ACC112 (cell line): ENCODE results near the gene FBXW2.

Experiments used
- H2AFZ ChIP-seq: fragments of 200-600 bp; sonication (generic); one replicate; pipeline ENCODE4 v1.6.0; 2017; ENCODE audit warnings: antibody characterized with exemption, low read length; ENCODE audit not compliant: unreplicated experiment
- H3K27ac ChIP-seq: fragments of 200-600 bp; sonication (generic); 2 replicates; pipeline ENCODE4 v1.5.1; 2014; ENCODE audit warnings: low read depth, mild to moderate bottlenecking, antibody characterized with exemption, low read length, moderate library complexity
- H3K27me3 ChIP-seq: fragments of 200-600 bp; sonication (generic); 2 replicates; pipeline ENCODE4 v1.6.1; 2014; ENCODE audit warnings: mild to moderate bottlenecking, antibody characterized with exemption, low read length, moderate library complexity, mixed read lengths; ENCODE audit not compliant: insufficient read depth
- H3K36me3 ChIP-seq: fragments of 200-600 bp; sonication (generic); 2 replicates; pipeline ENCODE4 v1.6.1; 2016; ENCODE audit warnings: mild to moderate bottlenecking, antibody characterized with exemption, low read length, moderate library complexity, mixed read lengths; ENCODE audit not compliant: insufficient read depth
- H3K4me1 ChIP-seq: fragments of 200-600 bp; sonication (generic); one replicate; pipeline ENCODE4 v1.6.1; 2016; ENCODE audit warnings: low read length, mixed read lengths; ENCODE audit not compliant: insufficient read depth, unreplicated experiment, control insufficient read depth
- H3K4me3 ChIP-seq: fragments of 200-600 bp; sonication (generic); 2 replicates; pipeline ENCODE4 v1.5.1; 2014; ENCODE audit warnings: mild to moderate bottlenecking, low read depth, low read length
- H3K79me2 ChIP-seq: fragments of 200-600 bp; sonication (generic); one replicate; pipeline ENCODE4 v1.6.0; 2016; ENCODE audit warnings: low read length; ENCODE audit not compliant: control insufficient read depth, unreplicated experiment, insufficient read depth

The FBXW2 gene

GRCh38 chr9:120792898-120793765, at the start of gene FBXW2:
Gene FBXW2 (minus strand): TSS chr9:120793416. CDS start chr9:120788258, 5,158 bp downstream.
- Histone ChIP-seq H3K4me1 (peaks cover 15% of the 10 kb centered on the region), H3K4me3 (peak within 1 kb of the TSS; percentile 99), H3K79me2 (peaks cover 59% of the 10 kb centered on the region), H3K27ac (peak within 1 kb of the TSS; percentile 68), H3K27me3 (no peaks in the 10 kb centered on the region), H2AFZ (peak within 1 kb of the TSS; percentile 99), H3K36me3 (0 out of 2 replicates have a peak, but pooled peaks cover 4% of the 10 kb centered on the region)

GRCh38 chr9:120841930-120842684, 48.9 kb upstream of the FBXW2 start:
- Histone ChIP-seq H3K27ac (peak overlapping the region; percentile 62), H3K27me3 (no peaks in the 10 kb centered on the region), H3K36me3 (no peaks in the 10 kb centered on the region; the same call in 1 of the 2 replicates), H3K4me1 (peaks cover 21% of the 10 kb centered on the region), H2AFZ (peak overlapping the region; percentile 91), H3K79me2 (peaks cover 65% of the 10 kb centered on the region), H3K4me3 (peak overlapping the region; percentile 91)

- H3K36me3 ChIP-seq: peaks cover 6% of the 10 kb centered on the region; the same call in 1 of the 2 replicates
- no peaks in the 10 kb centered on the region for H3K27me3 ChIP-seq
- 0 out of 2 replicates have a peak overlapping the region, but pooled peaks have one; percentile 6 for H3K27ac ChIP-seq
- peaks cover 79% of the 10 kb centered on the region for H3K79me2 ChIP-seq
- no peak overlapping the region for H2AFZ ChIP-seq
- no peak overlapping the region for H3K4me3 ChIP-seq
- H3K4me1 ChIP-seq: peaks cover 21% of the 10 kb centered on the region
Observed at GRCh38 chr9:120839146-120839545, 45.9 kb upstream of the FBXW2 start.

GRCh38 chr9:120837921-120838320, 44.7 kb upstream of the FBXW2 start:
- Histone ChIP-seq H3K27me3 (no peaks in the 10 kb centered on the region), H3K36me3 (peaks cover 6% of the 10 kb centered on the region; the same call in 1 of the 2 replicates), H3K4me3 (no peak overlapping the region), H3K79me2 (peaks cover 71% of the 10 kb centered on the region), H3K4me1 (peaks cover 13% of the 10 kb centered on the region), H3K27ac (no peak overlapping the region), H2AFZ (no peak overlapping the region)

GRCh38 chr9:120833325-120833724, 40.1 kb upstream of the FBXW2 start:
- peaks cover 13% of the 10 kb centered on the region for H3K4me1 ChIP-seq
- H2AFZ ChIP-seq: no peak overlapping the region
- H3K27ac ChIP-seq: no peak overlapping the region
- no peak overlapping the region for H3K4me3 ChIP-seq
- peaks cover 28% of the 10 kb centered on the region for H3K36me3 ChIP-seq
- H3K27me3 ChIP-seq: no peaks in the 10 kb centered on the region
- peaks cover 35% of the 10 kb centered on the region for H3K79me2 ChIP-seq

GRCh38 chr9:120832807-120833206, 39.6 kb upstream of the FBXW2 start:
- peaks cover 28% of the 10 kb centered on the region for H3K36me3 ChIP-seq
- H3K27ac ChIP-seq: no peak overlapping the region
- no peak overlapping the region for H3K4me3 ChIP-seq

GRCh38 chr9:120830865-120831264, 37.6 kb upstream of the FBXW2 start:
- Histone ChIP-seq H3K27ac (0 out of 2 replicates have a peak overlapping the region, but pooled peaks have one; percentile 11), H3K4me3 (no peak overlapping the region)

More at GRCh38 chr9:120832807-120833206, 39.6 kb upstream of the FBXW2 start:
- H3K27me3 ChIP-seq: no peaks in the 10 kb centered on the region
- H3K4me1 ChIP-seq: peaks cover 13% of the 10 kb centered on the region
- no peak overlapping the region for H2AFZ ChIP-seq
- peaks cover 30% of the 10 kb centered on the region for H3K79me2 ChIP-seq

GRCh38 chr9:120830151-120830550, 36.9 kb upstream of the FBXW2 start:
- Histone ChIP-seq H3K4me1 (peaks cover 13% of the 10 kb centered on the region), H3K27me3 (no peaks in the 10 kb centered on the region), H3K36me3 (peaks cover 44% of the 10 kb centered on the region), H3K4me3 (no peak overlapping the region), H2AFZ (no peak overlapping the region), H3K79me2 (peaks cover 14% of the 10 kb centered on the region), H3K27ac (peak overlapping the region; percentile 77)

More at GRCh38 chr9:120830865-120831264, 37.6 kb upstream of the FBXW2 start:
- Histone ChIP-seq H3K27me3 (no peaks in the 10 kb centered on the region), H3K4me1 (peaks cover 13% of the 10 kb centered on the region), H2AFZ (no peak overlapping the region), H3K79me2 (peaks cover 16% of the 10 kb centered on the region), H3K36me3 (peaks cover 44% of the 10 kb centered on the region)

GRCh38 chr9:120829650-120830049, 36.4 kb upstream of the FBXW2 start:
- peaks cover 13% of the 10 kb centered on the region for H3K4me1 ChIP-seq
- H3K4me3 ChIP-seq: no peak overlapping the region
- no peak overlapping the region for H2AFZ ChIP-seq
- peak overlapping the region; percentile 77 for H3K27ac ChIP-seq
- no peaks in the 10 kb centered on the region for H3K27me3 ChIP-seq
- H3K79me2 ChIP-seq: peaks cover 9% of the 10 kb centered on the region
- peaks cover 44% of the 10 kb centered on the region for H3K36me3 ChIP-seq

- Histone ChIP-seq H3K27me3 (no peaks in the 10 kb centered on the region), H3K4me1 (no peaks in the 10 kb centered on the region), H3K27ac (no peak overlapping the region), H3K79me2 (no peaks in the 10 kb centered on the region), H3K36me3 (peaks cover 43% of the 10 kb centered on the region), H2AFZ (no peak overlapping the region), H3K4me3 (no peak overlapping the region)
Observed at GRCh38 chr9:120820095-120820494, 26.9 kb upstream of the FBXW2 start.
